Spinal cord (tissue), 10 donors: ENCODE data around the gene MYOZ2. TPM values are rescaled to one million over a fixed set of nuclear protein-coding genes. Genes with fewer than 3 reads are reported as not detected.
A peak's percentile ranks its signal among the peaks of the same experiment; 100 is the strongest.

Experiments
- DNase-seq, 6 donors: peaks; one replicate each; pipeline versions ENCODE4 v3.0.0 to v3.0.0-alpha.2; 2013 to 2015; ENCODE audit warnings: low spot score in 6 of 6, low read depth in 4 of 6
- H3K27ac ChIP-seq: one replicate; pipeline ENCODE4 v1.5.1; 2013; ENCODE audit warnings: low read depth, low read length, control low read depth
- H3K27me3 ChIP-seq: one replicate; pipeline ENCODE4 v1.6.1; 2013; ENCODE audit warnings: low read length; ENCODE audit not compliant: control insufficient read depth, insufficient read depth
- H3K36me3 ChIP-seq: one replicate; pipeline ENCODE4 v1.6.1; 2013; ENCODE audit warnings: low read length; ENCODE audit not compliant: control insufficient read depth, insufficient read depth
- H3K4me1 ChIP-seq: one replicate; pipeline ENCODE4 v1.6.1; 2013; ENCODE audit warnings: low read length; ENCODE audit not compliant: control insufficient read depth, insufficient read depth
- H3K4me3 ChIP-seq: one replicate; pipeline ENCODE4 v1.5.1; 2013; ENCODE audit warnings: low read depth, low read length, control low read depth
- H3K9me3 ChIP-seq: one replicate; pipeline ENCODE4 v1.6.1; 2013; ENCODE audit warnings: low read length; ENCODE audit not compliant: control insufficient read depth, insufficient read depth
- WGBS: methylation state at CpG from one replicate; pipeline ENCODE4 v1.1.5; 2013; ENCODE audit warnings: missing lambda C conversion rate; ENCODE audit not compliant: insufficient coverage; 5-methylcytosine and 5-hydroxymethylcytosine counted together
- polyA plus RNA-seq, 2 donors: library from polyadenylated mRNA; unstranded; fragments of 120-200 nt; gene quantifications; one replicate each; pipeline ENCODE4 v1.2.1, GENCODE V29; 2013; ENCODE audit not compliant: insufficient read length in 2 of 2
- total RNA-seq, 2 donors: library from RNA; depleted of rRNA in 1 of 2; stranded (reverse); fragments of 120-200 nt in 1 of 2; fragments of >200 nt in 1 of 2; gene quantifications; one replicate each; pipeline versions ENCODE4 v1.2.3 to v1.2.4, GENCODE V29; 2013 to 2014
- donor health status: healthy.

The MYOZ2 gene
- total and polyA plus RNA-seq, 4 donors, result 0.30 to 0.90 (median 0.49) TPM

DNA sequence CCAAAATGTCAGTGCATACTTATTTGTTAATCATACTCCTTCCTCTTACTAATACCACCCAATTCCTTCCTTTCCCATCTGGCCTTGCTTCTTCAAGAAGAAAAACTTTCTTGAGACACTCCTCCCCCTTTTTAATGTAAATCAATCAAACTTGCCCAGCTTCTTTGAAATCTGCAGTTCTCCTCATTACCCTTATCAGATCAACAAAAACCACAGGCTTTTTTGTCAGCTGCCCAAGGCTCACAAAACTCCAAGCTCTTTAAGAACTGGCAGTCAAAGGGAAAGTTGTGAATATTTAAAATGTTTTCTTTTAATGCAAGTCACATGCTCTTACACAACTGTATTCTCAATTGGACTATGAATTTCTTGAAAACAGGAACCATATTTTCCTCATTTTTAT lies 11.3 kb upstream of the MYOZ2 start:
- DNase-seq, result no peak
- Histone ChIP-seq H3K36me3 (no peaks in the 10 kb centered on the region), H3K4me1 (no peaks in the 10 kb centered on the region), H3K4me3 (no peak overlapping the region), H3K9me3 (no peaks in the 10 kb centered on the region), H3K27me3 (no peaks in the 10 kb centered on the region), H3K27ac (peak overlapping the region; percentile 26)

- Histone ChIP-seq H3K27me3 (no peaks in the 10 kb centered on the region), H3K36me3 (no peaks in the 10 kb centered on the region), H3K4me1 (no peaks in the 10 kb centered on the region), H3K4me3 (no peak overlapping the region), H3K27ac (no peak overlapping the region), H3K9me3 (no peaks in the 10 kb centered on the region)
- no peak for DNase-seq
Observed at GRCh38 chr4:119125931-119126330, 9.7 kb upstream of the MYOZ2 start.

- DNase-seq, result no peak
- no peak overlapping the region for H3K4me3 ChIP-seq
- 93% methylated on average over 2 of the region's 3 CpGs for WGBS
- H3K27ac ChIP-seq, result no peak overlapping the region
- H3K27me3 ChIP-seq, result no peaks in the 10 kb centered on the region
- no peaks in the 10 kb centered on the region for H3K9me3 ChIP-seq
- H3K4me1 ChIP-seq, result no peaks in the 10 kb centered on the region
- no peaks in the 10 kb centered on the region for H3K36me3 ChIP-seq
Observed at GRCh38 chr4:119128148-119128547, 7.5 kb upstream of the MYOZ2 start.

DNA sequence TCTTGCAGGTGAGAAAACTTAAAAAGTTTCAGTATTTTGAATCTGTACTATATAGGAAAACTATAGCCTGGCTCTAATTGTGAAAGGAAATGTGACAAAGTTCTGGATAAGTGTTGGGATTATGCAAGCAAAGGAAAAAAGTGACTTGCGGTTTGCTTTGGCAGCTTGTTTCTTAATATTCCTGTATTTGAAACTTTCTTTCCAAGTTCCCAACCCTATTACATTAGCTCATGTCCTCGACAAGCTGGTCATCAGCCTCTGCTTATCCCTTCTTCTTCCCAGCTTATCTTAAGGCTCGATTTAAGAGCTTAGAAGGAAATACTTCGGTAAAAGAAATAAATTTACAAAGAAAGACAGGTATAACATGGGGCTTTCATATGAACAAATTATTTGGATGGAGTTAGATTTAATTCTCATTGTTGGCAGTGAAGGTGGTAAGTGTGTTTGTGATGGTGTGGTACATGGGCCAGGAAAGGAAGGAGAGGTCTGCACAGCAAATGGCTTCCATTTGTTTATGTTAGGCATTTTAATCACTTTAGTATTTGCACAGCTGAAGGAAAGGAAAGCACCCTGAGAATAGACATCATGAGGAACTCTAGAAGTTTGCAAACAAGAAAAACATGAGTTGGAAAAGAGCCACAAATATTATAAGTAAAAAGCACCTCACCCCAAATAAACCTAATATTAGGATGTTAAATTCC lies 5.1 kb upstream of the MYOZ2 start:
- Histone ChIP-seq H3K36me3 (no peaks in the 10 kb centered on the region), H3K4me3 (no peak overlapping the region), H3K27me3 (no peaks in the 10 kb centered on the region), H3K27ac (peak overlapping the region; percentile 34), H3K4me1 (no peaks in the 10 kb centered on the region), H3K9me3 (no peaks in the 10 kb centered on the region)
- DNase-seq, result no peak
- no CpG with 5 or more reads among the region's 4 CpGs for WGBS

GRCh38 chr4:119131164-119131563 lies 4.5 kb upstream of the MYOZ2 start:
- H3K27me3 ChIP-seq, result no peaks in the 10 kb centered on the region
- WGBS, result 83% methylated on average over 1 of the region's 4 CpGs
- no peak overlapping the region for H3K4me3 ChIP-seq
- no peaks in the 10 kb centered on the region for H3K4me1 ChIP-seq
- no peaks in the 10 kb centered on the region for H3K36me3 ChIP-seq
- H3K9me3 ChIP-seq, result no peaks in the 10 kb centered on the region
- peak overlapping the region; percentile 10 for H3K27ac ChIP-seq
- DNase-seq, result no peak

DNA sequence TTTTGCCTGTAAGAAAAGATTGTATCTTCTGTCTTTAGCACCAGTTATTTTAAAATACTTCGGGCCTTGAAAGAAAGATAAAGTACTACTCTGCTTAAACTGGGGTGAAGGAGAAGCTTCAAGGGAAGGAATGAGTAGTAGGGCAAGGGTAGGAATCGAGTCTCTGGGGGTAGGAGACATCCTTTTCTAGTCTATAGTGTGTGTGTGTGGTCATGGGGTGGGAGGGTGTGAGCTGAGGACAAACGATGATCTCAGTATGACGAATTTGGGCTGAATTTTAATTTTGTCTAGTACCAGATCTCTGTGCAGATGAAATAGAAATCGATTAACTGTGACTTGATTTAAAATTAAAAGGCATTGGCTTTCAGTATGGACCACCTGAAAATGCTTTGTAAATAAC lies 3.3 kb upstream of the MYOZ2 start:
- H3K27ac ChIP-seq, result no peak overlapping the region
- no peak for DNase-seq
- 78% methylated on average over 3 of the region's 5 CpGs for WGBS
- H3K4me3 ChIP-seq, result no peak overlapping the region
- no peaks in the 10 kb centered on the region for H3K36me3 ChIP-seq
- no peaks in the 10 kb centered on the region for H3K27me3 ChIP-seq
- no peaks in the 10 kb centered on the region for H3K4me1 ChIP-seq
- no peaks in the 10 kb centered on the region for H3K9me3 ChIP-seq

DNA sequence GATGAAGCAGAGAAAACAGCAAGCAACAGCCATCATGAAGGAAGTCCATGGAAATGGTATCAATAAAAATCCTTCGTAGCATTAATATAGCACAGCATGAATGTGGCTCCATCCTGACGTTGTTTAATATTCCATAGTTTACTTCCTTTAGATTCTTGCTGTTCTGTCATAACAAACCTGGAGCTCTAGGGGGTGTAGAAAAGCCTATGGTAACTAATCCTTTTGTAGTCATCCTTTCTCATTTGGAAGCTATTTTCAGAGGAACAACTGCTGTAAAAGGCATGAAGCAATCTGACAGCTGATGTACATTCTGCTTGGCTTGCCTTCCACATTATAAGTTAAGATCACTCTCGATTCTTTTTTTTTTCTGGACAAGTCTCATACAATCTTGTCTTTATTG lies 914 bp downstream of the MYOZ2 start:
- Histone ChIP-seq H3K27ac (peak overlapping the region; percentile 25), H3K4me1 (no peaks in the 10 kb centered on the region), H3K27me3 (no peaks in the 10 kb centered on the region), H3K36me3 (no peaks in the 10 kb centered on the region), H3K9me3 (no peaks in the 10 kb centered on the region), H3K4me3 (no peak overlapping the region)
- WGBS, result 56% methylated on average over 1 of the region's 3 CpGs
- DNase-seq, result no peak

DNA sequence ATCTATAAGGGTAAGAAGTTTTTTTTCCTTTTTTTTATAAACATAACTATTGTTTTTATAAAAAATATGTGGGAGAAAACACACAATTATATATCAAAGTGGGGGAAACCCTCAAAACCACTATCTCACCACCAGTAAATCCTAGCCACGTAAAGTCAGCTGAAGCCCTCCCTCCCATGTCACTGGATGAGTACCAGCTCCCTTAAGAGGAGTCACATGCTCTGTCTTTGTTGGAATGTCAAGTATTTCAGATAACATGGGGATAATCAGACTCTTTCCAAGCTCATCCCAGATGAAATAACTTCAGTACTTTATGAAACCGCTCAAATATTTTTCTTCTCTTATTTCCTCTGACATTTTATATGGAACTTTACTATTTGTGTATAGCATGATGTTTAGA lies 2.4 kb downstream of the MYOZ2 start:
- no peaks in the 10 kb centered on the region for H3K4me1 ChIP-seq
- no peaks in the 10 kb centered on the region for H3K27me3 ChIP-seq
- H3K4me3 ChIP-seq, result no peak overlapping the region
- no peaks in the 10 kb centered on the region for H3K9me3 ChIP-seq
- no peak overlapping the region for H3K27ac ChIP-seq
- WGBS, result no CpG with 5 or more reads among the region's 2 CpGs
- no peaks in the 10 kb centered on the region for H3K36me3 ChIP-seq
- no peak for DNase-seq

DNA sequence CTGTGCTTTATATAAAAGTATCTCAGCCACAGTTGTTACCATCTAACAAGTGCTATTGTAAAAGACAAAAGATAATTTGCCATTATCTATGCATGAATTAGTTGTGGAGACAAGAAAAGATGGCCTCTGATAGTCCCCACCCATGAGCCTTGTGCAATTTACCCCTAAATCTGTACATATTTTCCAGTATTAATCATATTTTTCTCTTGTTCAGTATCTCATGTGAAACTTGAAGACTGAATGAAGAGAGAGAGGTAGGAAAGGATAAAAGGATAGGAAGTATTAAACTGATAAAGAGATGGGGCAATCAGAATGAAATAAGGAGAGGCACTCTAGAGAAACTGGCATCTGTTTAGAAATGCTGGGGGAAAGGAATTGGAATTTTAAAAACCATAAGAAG lies 3.7 kb downstream of the MYOZ2 start:
- no peak for DNase-seq
- Histone ChIP-seq H3K9me3 (no peaks in the 10 kb centered on the region), H3K4me3 (no peak overlapping the region), H3K4me1 (no peaks in the 10 kb centered on the region), H3K36me3 (no peaks in the 10 kb centered on the region), H3K27me3 (no peaks in the 10 kb centered on the region), H3K27ac (no peak overlapping the region)

GRCh38 chr4:119139822-119140252 lies 4.2 kb downstream of the MYOZ2 start:
- H3K27ac ChIP-seq, result no peak overlapping the region
- H3K36me3 ChIP-seq, result no peaks in the 10 kb centered on the region
- no peaks in the 10 kb centered on the region for H3K4me1 ChIP-seq
- H3K9me3 ChIP-seq, result no peaks in the 10 kb centered on the region
- no peaks in the 10 kb centered on the region for H3K27me3 ChIP-seq
- no peak for DNase-seq
- WGBS, result no CpG with 5 or more reads among the region's 2 CpGs
- no peak overlapping the region for H3K4me3 ChIP-seq
